ENCODE data around the gene MACF1. TPM values are rescaled to one million over a fixed set of nuclear protein-coding genes. Genes with fewer than 3 reads are reported as not detected.

Gene MACF1
- total RNA-seq, 2 donors from 2014 or later, result 214 to 251 TPM

GRCh38 chr1:39407896-39408640, 203.6 kb downstream of the MACF1 start:
- Mint-ChIP-seq H3K27me3 (ENCODE audit: insufficient read depth) (no peaks in the 10 kb centered on the region), H3K36me3 (ENCODE audit: low read depth) (peaks cover 12% of the 10 kb centered on the region), H3K4me1 (peaks cover 55% of the 10 kb centered on the region), H3K27ac (peak overlapping the region; percentile 97), H3K4me3 (peak overlapping the region; percentile 75), H3K9me3 (no peaks in the 10 kb centered on the region)
- Histone ChIP-seq H3K9me3 (ENCODE audit: control insufficient read depth, low read length) (no peaks in the 10 kb centered on the region), H3K27me3 (ENCODE audit: control insufficient read depth, insufficient read depth, low read length, poor library complexity, severe bottlenecking) (no peaks in the 10 kb centered on the region), H3K4me3 (ENCODE audit: low read length) (peak overlapping the region; percentile 84), H3K27ac (ENCODE audit: low read depth, low read length) (peak overlapping the region; percentile 97), H3K36me3 (ENCODE audit: control insufficient read depth, insufficient read depth, low read length) (peaks cover 18% of the 10 kb centered on the region), H3K4me1 (ENCODE audit: control insufficient read depth, insufficient read depth, low read length) (peaks cover 19% of the 10 kb centered on the region), H3K9ac (ENCODE audit: extremely low read depth, low read length, poor library complexity, severe bottlenecking) (peak overlapping the region; percentile 73)
- peak; percentile 50 for TF ChIP-seq CTCF (conservative IDR thresholded peaks at IDR 0.05)
- no peak for DNase-seq
- WGBS, 2 experiments (ENCODE audit: insufficient coverage in 1 of 2, insufficient read length in 1 of 2), result 5 to 15% methylated on average over 13 to 37 of the region's 38 CpGs

GRCh38 chr1:39408641-39409054, 204.2 kb downstream of the MACF1 start:
- H3K9me3 ChIP-seq (ENCODE audit: control insufficient read depth, low read length), result no peaks in the 10 kb centered on the region
- H3K27ac Mint-ChIP-seq, result no peak overlapping the region
- H3K36me3 Mint-ChIP-seq (ENCODE audit: low read depth), result peaks cover 13% of the 10 kb centered on the region
- peak overlapping the region; percentile 98 for H3K27ac ChIP-seq (ENCODE audit: low read depth, low read length)
- peaks cover 19% of the 10 kb centered on the region for H3K4me1 ChIP-seq (ENCODE audit: control insufficient read depth, insufficient read depth, low read length)
- H3K4me3 Mint-ChIP-seq, result peak overlapping the region; percentile 75
- WGBS, 2 experiments (ENCODE audit: insufficient coverage in 1 of 2, insufficient read length in 1 of 2), result 0% methylated on average over 45 of the region's 53 CpGs; no CpG with 5 or more reads in 1 of the 2 experiments
- DNase-seq, result peak; percentile 99
- TF ChIP-seq CTCF (conservative IDR thresholded peaks at IDR 0.05), result no peak
- peak overlapping the region; percentile 73 for H3K9ac ChIP-seq (ENCODE audit: extremely low read depth, low read length, poor library complexity, severe bottlenecking)
- H3K36me3 ChIP-seq (ENCODE audit: control insufficient read depth, insufficient read depth, low read length), result peaks cover 18% of the 10 kb centered on the region
- peak overlapping the region; percentile 89 for H3K4me3 ChIP-seq (ENCODE audit: low read length)
- H3K9me3 Mint-ChIP-seq, result no peaks in the 10 kb centered on the region
- H3K27me3 ChIP-seq (ENCODE audit: control insufficient read depth, insufficient read depth, low read length, poor library complexity, severe bottlenecking), result no peaks in the 10 kb centered on the region
- H3K4me1 Mint-ChIP-seq, result peaks cover 56% of the 10 kb centered on the region
- no peaks in the 10 kb centered on the region for H3K27me3 Mint-ChIP-seq (ENCODE audit: insufficient read depth)

DNA sequence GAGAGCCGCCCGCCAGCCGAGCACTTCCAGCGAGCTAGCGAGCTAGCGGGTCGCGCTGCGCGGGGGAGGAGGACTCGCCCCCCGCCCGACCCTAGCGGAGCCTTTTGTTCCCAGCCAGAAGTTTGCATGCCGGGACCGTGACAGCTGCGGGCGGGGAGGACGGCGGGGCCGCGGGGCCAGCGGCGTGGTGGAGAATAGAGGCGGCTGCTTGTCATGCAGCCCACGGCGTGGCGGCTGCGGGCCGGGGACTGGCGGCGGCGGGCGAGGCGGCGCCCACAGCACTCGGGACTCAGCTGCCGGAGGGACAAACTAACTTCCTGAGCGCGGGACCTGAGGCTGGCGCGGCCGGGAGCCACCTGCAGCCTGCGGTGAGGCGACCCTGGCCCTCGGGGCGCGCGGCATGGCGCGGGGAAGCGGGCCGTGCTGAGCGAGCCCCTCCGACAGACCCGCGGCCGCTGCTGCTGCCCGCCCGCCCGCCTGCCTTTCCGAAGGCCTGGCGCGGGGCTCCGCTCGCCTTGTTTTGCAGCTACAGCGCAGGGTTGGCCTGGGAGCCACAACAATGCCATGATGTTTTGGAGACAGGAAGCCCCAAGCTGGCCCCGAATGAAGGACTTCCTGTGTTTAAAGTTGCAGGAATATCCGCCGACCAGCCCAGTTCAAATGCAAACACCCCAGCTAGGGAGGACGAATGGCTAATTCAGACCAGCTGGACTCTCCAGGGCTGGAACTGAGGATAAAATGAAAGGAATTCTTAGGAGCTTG, 204.7 kb downstream of the MACF1 start:
- Mint-ChIP-seq H3K4me1 (peaks cover 61% of the 10 kb centered on the region), H3K36me3 (ENCODE audit: low read depth) (peaks cover 18% of the 10 kb centered on the region), H3K4me3 (peak overlapping the region; percentile 75), H3K27ac (peak overlapping the region; percentile 85), H3K27me3 (ENCODE audit: insufficient read depth) (no peaks in the 10 kb centered on the region), H3K9me3 (no peaks in the 10 kb centered on the region)
- H3K9me3 ChIP-seq (ENCODE audit: control insufficient read depth, low read length), result no peaks in the 10 kb centered on the region
- peak overlapping the region; percentile 89 for H3K4me3 ChIP-seq (ENCODE audit: low read length)
- H3K27me3 ChIP-seq (ENCODE audit: control insufficient read depth, insufficient read depth, low read length, poor library complexity, severe bottlenecking), result no peaks in the 10 kb centered on the region
- H3K9ac ChIP-seq (ENCODE audit: extremely low read depth, low read length, poor library complexity, severe bottlenecking), result peak overlapping the region; percentile 44
- peak overlapping the region; percentile 98 for H3K27ac ChIP-seq (ENCODE audit: low read depth, low read length)
- 0% methylated on average over 30 to 71 of the region's 71 CpGs for WGBS, 2 experiments (ENCODE audit: insufficient coverage in 1 of 2, insufficient read length in 1 of 2)
- H3K4me1 ChIP-seq (ENCODE audit: control insufficient read depth, insufficient read depth, low read length), result peaks cover 24% of the 10 kb centered on the region
- peaks cover 23% of the 10 kb centered on the region for H3K36me3 ChIP-seq (ENCODE audit: control insufficient read depth, insufficient read depth, low read length)
- TF ChIP-seq CTCF (conservative IDR thresholded peaks at IDR 0.05), result no peak
- peak; percentile 81 for DNase-seq
